Posterior vena cava (tissue), 2 donors: ENCODE results near the gene BMP4. TPM values are rescaled to one million over a fixed set of nuclear protein-coding genes. Genes with fewer than 3 reads are reported as not detected.

Experiments used
- DNase-seq: peaks from one replicate; pipeline ENCODE4 v3.0.0-alpha.2; 2020; ENCODE audit warnings: low spot score
- intact Hi-C, 2 donors: fragments of 100-400 bp; cut with DNase I; formaldehyde crosslinking; loops; one replicate each; pipeline versions ENCODE4 v1.14.1 to v1.14.2; 2022 to 2023
- total RNA-seq, 2 donors: library from RNA; stranded (reverse); fragmentation: NEBNext Ultra II Directional; extraction: Animal tissue kit (Norgen Biotek cat#: 25700); gene quantifications; one replicate each; pipeline ENCODE4 v1.2.1, GENCODE V29; 2021
- donor health status: DM: yes; HTN: yes; CAD: no.
- donor health status: DM: yes; HTN: yes; CAD: no.

BMP4 gene
- total RNA-seq, 2 donors from 2014 or later, result 9.1 to 9.3 TPM

DNA sequence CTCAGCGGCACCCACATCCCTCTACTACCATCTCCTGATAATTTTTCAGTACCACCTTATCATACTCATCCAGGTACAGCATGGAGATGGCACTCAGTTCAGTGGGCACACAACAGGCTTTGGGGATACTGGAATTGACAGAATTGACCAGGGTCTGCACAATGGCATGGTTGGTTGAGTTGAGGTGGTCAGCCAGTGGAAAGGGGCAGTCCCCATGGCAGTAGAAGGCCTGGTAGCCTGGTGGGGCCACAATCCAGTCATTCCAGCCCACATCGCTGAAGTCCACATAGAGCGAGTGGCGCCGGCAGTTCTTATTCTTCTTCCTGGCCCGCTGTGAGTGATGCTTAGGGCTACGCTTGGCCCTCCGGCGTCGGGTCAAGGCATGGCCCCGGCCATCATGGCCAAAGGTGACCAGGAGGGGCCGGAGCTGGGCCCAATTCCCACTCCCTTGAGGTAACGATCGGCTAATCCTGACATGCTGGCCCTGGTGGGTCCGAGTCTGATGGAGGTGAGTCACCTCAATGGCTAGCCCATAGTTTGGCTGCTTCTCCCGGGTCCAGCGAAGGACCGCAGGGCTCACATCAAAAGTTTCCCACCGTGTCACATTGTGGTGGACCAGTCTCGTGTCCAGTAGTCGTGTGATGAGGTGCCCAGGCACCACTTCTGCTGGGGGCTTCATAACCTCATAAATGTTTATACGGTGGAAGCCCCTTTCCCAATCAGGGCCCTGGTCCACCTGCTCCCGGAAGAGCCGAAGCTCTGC lies 6.4 kb downstream of the BMP4 start:
- DNase-seq, result no peak
- intact Hi-C loops, result loop anchor here in 1 of 2 donors (10.0 kb wide), 1 partner anchor 215 kb away; no protein-coding TSS in a partner anchor

DNA sequence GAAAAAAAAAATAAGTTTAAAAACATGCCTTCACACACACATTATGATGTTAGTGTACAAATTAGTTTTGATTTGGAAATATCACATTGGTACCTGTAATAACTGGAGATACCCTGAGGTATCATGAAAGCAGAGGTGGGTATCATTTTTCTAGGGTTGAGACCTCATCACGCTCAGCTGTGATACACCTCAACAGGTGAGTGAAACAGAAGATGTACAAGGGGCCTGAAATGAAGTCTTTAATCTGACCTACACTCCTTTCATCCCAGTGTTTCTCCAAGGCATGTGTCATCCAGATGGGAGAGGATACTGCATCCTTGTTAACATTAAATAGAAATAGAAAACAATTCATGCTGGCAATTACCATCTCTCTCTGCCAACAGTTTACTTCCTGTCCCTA lies 7.4 kb downstream of the BMP4 start:
- intact Hi-C loops, result no loop called here
- DNase-seq, result no peak

DNA sequence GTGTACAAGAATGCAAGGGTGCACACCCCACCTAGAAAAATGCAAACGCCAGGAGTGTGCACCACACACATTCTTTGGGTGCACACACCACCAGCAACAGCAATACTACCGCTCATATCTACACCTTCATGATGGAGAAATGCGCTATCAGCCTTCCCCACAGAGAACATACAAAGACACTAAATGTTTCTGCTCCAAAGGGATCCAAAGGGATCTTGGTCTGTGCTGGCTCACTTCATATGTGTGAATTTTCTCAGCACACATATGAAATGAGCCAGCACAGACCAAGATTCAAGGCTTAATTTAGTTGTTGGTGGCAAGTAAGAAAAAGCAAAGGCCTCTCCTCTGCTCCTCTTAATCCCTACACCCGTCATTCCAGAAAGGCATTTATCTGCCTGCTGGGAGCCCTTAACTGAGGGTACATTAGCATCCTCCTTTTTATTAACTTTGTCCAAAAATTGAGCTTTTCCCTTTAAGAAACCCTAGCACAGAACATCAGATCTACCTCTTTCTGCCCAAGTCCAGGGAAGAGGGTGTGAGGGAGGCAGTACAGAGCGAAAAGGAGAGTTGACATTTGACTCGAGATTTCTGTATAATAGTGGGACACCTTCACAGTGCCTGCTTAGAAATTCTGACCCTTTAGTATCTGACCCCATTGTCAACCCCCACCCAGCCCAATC lies 8.3 kb downstream of the BMP4 start:
- DNase-seq, result no peak
- intact Hi-C loops, result no loop called here

DNA sequence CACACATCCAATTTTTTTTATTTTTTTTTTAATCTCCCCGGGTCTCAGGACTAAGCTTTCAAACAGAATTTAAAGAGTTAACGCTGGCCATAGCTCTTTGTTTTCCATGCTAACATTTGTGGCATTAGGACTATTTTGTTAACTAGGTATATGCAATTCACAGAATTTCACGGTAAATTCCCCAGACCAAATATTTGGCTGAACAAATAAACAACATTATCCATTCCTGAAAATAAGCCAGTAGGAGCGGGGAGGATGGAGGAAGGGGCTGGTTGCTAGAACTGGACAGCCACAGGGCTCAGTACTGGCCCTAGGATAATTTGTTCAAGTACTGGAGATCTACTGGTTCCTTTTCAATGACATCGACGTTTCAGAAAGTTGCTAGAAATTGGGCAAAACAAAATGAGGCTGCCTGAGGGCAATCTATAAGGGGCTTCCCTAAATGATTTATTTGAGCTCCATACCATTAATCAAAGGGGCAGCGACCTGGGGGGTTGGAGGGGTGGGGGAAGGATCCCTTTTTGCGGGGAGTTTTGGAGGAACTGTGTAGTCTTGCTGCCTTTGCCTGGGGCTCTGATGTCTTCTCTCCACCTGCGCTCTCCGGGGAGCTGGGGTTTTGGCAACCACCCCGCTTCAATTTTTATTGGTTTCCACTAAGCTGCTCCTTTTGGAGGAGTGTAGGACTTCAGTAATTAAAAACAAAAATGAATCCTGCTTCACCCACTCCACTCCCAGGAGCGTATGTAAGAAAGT lies 9.0 kb downstream of the BMP4 start:
- intact Hi-C loops, result no loop called here
- DNase-seq, result no peak

DNA sequence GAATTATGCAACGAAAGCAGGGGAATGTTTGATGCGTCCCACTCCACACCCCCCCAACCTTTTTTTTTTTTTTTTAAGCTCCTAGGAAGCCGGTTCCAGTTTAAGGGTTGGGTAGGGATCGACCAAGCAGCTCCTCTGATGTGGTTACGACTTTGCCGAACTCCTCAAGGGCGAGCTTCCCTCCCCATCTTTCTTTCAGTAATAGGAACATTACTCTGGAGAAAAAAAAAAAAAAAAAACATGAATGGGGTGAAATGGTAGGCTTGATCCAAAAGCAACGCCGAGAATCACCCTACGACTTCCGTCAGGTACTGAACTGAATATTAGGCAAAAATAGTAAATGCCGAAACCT lies 9.6 kb downstream of the BMP4 start:
- intact Hi-C loops, result no loop called here
- no peak for DNase-seq

DNA sequence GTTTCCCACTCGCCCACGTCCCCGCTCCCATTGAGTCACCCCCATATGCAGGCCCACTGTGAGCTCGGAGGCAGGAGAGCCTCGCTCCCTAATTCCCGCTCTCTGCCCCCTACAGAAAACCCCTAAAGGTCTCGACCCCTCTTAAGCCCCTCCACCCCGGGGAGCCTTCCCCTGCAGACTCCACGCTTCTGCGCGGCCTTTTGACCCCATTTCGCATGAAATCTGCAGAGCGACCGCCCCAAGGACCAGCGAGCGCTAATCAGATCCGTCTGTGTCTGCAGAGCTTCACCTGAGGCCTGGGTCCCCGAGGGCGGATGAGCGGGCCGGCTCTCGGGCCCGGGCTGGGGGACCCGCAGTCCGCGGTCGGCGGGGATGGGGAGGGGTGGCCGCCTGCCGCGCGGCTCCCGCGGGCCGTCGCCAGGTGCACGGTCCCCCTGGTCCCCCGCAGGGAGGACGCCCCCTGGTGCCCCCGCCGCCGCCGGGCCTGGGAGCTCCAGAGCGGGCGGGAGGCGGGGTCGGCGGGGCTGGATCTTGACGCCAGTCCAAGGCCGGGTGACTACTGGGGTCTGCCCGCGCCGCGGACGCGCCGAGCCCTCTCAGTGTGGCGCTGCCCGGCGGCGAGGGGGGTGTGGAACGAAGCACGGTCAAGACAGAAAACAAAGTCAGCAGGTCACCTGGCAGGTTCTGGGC lies 10.1 kb downstream of the BMP4 start:
- DNase-seq, result no peak

DNA sequence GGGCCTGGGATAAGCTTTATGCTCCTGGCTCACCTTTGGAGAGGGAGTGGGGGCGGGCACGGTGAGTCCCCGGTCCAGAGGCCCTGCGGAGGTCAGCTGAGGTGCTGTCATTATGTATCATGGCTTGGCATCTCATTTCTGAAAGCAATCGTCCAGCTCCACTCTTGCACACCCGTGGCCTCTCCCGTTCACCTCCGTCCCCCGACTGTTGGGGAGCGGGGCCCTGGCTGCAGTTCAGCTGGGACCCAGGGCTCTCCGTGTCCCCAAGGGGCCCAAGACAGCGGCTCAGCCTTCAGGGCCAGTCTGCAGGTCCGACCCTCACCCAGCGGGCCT lies 10.6 kb downstream of the BMP4 start:
- no peak for DNase-seq
- intact Hi-C loops, result no loop called here

More for the DNA sequence above, 10.1 kb downstream of the BMP4 start:
- intact Hi-C loops, result no loop called here

DNA sequence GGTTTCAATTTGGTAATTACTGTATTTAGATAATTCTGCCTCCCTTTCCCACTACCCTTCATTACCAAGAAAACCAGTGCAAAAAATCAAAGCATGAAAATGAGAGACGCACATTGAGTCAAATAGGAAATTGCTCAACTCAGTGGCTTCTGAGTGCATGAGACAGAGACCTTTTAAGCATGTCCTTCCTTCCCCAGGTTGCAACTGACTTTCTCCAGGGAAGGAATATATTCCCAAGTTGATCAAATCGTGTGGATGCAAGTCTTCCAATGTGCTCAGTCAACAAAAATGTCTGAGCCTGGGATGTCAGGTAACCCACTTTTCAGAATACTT lies 12.9 kb downstream of the BMP4 start:
- no peak for DNase-seq
- intact Hi-C loops, result no loop called here

DNA sequence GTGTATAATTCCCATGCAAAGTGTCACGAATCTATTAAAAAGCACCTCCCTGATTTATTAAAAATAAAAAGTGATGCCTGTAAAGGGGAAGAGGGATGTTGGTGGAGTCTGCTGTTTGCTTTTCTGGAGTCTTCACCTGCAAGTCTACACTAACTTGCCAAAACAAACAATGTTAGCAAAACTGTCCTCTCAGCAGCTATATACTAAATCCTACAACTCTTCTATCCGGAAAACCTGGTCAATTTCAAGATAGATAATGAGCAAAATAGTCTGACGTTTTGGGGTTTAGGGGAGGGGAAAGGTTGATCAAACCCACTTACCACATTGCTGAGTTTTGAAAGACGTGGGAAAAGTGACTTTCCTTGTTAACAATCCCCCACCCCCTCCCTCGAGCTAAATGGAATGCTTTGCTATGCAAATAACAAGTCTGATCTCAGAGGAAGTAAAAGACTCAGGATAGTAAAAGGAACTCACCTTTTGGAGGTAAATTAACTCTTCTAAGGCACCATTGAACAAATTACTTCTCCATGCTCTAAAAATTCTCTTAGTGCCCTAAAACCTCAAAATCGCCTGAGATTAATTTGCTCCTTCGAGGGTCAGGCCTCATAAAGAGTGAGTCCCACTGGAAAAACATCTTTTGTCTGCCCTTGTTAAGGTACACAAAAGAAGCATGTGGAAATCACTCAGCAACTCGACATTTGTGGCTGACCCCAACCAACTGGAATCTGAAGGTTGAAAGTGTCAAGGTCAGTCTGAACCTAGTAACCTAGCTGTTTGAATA lies 13.5 kb downstream of the BMP4 start:
- intact Hi-C loops, result no loop called here
- DNase-seq, result no peak

DNA sequence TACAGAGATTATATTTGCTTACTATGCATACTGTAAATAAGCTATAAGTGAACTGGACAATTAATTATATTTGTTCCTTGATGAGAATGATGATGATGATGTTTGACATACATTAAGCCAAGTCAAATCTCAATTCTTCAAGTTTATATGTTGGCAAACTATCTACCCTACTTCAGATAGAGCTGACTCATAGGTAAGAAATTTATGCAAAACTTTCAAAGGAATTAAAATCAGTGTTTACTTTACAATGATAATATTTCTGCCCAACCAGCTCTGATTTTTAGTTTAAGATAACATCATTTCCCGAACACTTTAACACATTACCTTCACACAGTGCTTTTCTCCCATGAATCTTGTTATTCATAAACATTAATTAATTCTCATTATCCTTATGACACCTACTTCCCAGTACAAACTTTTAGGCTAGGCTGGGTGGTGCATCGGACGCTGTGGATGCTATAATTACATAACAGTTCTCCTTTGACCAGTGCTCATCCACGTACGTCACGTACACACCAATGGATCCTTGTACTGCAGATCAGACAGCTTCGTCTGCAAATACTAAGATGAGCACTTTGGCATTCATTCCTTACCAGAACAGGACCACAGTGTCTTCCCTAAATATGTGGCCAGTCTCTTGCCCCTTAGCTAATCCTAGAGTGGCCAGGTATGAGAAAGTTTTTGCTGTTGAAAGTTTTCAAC lies 18.3 kb downstream of the BMP4 start:
- intact Hi-C loops, result no loop called here
- no peak for DNase-seq

DNA sequence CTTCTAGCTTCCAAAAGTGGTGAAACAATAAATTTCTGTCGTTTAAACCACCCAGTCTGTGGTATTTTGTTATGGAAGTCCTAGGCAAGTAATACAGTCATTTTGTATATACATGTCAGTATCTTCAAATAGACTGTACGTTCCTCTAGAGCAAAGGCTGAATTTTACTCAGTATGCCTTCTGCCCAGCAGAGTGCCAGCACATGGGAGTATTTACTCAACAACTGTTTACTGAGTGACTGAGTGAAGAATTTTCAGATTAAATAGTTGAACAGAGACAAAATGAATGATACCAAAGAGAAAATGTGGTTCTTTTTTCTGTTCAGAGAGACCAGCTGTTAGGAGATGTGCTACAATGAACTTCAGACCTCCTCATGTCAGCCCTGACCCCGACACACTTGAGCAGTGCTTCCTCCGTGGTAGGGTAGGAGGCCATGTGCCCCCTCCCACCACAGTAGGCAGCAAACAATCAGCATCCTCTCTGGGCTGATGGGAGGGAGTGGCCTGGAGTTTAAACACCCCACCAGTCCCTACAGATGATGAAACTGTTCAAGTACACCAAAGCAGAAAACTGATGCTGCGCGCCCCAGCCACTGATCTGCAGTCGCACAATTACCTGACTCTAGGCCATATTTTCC lies 21.7 kb downstream of the BMP4 start:
- intact Hi-C loops, result no loop called here

DNA sequence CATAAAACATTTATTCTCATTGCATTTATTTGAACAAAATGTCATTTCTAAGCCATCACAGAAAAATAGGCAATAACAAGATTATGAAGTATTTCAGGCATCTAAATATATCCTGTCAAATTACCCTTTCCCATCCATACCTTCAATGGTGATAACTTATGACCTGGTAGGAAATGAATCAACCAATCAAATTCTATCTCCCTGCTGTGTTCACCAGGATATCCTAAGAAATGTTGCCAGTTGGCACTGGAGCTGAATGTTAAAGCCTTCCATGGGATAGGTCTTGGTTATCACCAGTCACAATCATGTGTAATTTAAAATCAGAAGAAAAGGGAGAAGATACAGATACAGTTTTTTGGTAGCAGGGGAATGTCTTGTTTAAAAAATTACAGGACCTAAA lies 23.7 kb downstream of the BMP4 start:
- intact Hi-C loops, result no loop called here
- no peak for DNase-seq

More for the DNA sequence above, 21.7 kb downstream of the BMP4 start:
- DNase-seq, result no peak

DNA sequence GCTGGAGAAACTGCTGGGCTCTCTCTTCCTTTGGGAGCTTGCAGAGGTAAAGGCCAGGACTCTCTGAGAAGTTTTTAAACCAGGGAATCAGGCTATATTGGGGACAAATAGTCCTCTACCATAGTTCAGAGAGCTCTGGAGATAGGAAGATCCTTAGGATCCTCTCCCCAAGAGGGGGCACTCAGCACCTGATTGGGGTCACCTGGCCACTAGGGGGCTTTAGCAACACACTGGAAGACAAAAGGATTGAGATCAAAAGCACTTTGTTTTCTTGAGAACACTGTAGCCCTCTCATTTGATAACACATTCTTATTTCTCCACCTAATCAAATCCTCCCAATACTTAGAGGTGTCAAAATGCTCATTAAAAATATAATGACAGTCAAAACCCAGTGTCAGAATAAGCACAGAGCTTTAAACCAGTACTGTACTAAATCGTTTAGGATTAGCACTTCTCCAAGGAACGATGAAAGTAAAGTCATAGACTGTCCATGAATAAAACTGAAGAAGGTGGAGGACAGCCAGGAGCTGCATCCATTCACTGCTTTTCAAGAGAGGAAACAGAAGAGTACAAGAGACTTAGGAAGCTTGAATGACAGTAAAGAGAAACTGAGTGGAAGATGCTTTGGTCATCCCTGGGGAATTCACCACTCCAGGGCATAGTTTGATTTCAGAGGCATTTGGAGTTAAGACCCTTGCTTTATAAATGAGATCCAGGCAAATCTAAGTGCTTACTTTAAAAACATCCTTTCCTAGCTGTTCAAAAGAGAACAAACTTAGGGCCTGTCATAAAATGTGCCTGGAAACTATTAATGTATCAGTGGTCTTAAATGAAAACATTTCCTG lies 26.5 kb downstream of the BMP4 start:
- intact Hi-C loops, result no loop called here

DNA sequence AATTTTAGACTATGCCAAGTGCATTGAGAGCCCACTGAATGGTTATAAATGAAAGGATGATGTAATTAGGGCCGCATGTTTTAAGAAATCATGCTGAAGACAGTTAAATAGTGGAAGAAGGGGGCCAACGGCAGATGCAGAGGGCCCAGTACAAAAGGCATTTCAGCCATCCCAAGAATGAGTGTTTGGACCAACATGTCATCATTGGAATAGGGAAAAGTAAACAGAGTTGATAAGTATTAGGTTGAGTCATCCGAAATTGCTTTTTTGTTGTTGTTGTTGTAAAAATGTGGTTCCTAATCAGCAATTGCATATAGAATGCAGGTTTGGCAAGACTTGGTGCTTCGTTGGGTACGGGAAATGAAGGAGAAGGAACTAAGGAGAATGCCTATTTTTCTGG lies 29.5 kb downstream of the BMP4 start:
- no peak for DNase-seq
- intact Hi-C loops, result no loop called here

More for the DNA sequence above, 26.5 kb downstream of the BMP4 start:
- DNase-seq, result no peak

DNA sequence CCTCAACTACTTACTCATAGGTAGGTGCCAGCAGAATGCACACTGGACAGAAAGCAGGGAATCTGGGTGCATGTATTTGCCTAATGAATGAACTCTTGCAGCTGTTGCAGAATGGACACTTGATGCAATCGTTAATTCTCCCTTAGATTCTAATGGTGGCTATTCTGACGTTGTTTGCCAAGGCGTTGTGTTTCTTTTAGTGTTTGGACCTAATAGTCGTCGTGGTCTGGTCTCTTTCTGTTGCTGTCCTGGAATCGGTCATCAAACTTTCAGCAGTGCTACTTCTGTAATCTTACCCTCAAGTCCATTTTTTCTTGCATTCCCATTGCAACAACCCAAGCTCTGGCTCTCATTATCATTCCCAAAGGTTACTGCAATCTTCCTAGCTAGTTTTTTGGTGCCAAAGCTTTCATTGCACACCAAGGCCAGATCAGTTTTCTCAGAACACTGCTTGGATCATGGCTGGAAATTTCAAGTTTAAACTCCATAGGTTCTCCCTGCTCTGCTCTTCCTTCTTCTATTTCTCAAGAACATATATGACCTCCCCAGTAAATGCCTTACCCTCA lies 31.3 kb downstream of the BMP4 start:
- no peak for DNase-seq
- intact Hi-C loops, result no loop called here

DNA sequence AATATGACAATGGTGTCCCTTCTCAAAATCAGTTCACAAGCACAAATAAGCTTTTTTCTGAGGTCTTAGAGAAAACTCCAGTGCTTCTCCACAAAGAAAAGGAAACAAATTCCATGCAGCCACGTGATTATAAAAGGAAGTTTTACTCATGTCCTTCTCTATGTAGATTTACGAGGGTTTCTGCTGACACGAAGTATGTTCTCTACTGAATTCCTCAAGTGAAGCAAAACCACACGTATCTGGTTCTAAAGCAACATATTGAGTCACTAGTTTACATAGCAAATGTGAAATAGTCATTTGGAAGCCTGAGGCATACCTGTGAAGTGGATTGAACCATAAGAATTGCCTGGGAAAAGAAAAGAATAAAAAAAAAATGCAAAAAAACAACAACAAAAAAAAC lies 31.9 kb downstream of the BMP4 start:
- intact Hi-C loops, result no loop called here
- DNase-seq, result no peak

DNA sequence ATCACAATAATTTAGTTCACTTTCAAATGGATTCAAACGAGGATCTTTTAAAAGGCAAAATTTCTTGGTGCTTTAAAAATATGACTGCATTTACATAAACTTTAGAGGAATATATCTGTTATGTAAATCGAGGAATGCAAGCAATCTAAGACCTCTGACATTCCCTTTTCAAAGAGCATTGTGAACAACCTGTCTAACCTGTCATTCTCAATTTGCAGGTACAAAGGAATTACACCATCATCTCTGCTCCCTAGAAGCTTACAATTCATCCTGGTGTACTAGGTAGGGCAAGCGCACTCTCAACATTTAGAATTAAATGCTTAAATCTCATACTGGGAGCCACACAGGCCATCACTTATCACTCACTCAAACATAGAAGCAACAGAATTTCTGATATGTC lies 35.6 kb downstream of the BMP4 start:
- no peak for DNase-seq
- intact Hi-C loops, result no loop called here
